Measurements from ENCODE around the gene NABP1.

NABP1 gene

DNA sequence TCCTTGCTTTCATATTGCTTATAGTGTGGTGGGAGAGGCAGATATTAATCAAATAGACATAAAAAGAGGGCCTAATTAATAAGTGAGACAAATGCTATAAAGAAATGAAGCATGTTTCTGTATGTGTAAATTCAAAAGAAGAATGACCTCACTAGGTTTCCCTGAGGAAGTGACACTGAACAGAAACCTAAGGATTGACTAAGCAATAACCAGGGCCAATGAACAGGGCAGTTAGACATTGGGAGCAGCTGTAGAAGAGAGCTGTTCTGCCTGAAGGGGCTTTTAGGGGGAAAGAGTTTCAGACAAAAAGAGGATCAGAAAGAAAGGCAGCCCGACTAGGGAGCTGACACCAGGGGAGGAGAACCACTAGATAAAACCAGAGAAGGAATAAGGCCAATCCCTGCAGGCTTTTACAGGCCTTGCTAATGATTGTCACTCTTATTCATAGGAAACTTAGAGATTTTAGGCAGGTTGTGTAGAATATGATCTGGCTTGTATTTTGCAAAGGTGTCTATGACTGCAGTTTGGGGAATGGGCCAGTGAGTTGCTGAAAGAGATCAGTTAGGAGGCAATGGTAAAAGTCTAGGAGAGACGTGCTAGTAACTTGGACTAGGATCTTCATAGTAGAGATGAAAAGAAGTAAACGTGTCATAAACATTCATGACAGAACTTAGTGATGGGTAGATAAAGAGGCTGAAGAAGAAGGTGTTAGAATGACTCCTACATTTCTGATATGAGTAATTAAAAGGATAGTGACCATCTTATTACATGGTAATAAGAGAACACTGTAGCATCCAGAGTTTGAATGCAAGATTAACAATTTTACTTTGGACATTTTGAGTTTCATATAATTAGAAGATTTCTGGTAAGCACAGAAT, 26.8 kb upstream of the NABP1 start:
- DNase-seq, result no peak

DNA sequence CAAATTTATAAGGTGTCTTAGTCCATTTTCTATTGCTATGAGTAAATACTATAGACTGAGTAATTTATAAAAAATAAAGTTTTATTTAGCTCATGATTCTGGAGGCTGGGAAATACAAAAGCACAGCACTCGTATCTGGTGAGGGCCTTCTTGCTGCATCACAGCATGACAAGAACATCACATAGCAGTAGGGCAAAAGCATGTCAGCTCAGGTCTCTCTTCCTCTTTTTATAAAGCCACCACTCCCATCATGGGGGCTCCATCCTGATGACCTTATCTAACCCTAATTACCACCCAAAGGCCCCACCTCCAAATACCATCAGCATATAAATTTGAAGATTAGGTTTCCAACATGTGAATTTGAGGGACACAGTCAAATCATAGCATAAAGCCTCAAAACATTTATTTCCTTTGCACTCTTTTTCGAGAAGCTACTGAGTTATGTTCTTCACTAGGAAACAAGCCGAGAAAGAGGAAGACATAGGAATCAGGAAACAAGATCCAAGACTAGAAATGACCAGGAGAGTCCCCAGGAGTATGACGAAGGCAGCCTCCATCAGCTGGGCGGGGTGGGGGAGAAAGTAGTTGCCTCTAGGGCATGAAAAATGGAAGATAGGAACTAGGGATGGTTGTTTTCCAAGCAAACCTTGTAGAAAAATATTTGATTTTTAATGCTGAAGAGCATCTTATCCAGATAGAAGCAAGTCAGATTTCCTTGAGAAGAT, 24.1 kb upstream of the NABP1 start:
- DNase-seq, result no peak

DNA sequence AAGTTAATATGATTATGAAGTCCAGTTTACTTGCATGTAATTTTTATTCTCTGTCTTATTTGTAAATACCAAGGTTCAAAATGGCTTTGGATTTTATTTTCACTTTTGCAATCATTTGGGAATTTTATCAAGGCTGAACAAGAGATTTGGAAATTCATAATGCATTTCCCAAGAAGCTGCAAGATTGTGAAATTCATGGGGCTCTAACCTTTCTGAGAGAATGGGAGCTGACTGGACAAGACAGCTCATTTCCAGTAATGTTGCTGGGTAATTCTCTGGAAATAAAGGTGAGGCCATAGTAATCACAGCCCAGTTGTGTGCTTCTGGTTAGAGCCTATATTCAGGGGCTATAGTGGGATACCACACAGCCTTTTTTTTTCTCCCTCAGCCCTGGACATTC, 21.5 kb upstream of the NABP1 start:
- no peak for DNase-seq

DNA sequence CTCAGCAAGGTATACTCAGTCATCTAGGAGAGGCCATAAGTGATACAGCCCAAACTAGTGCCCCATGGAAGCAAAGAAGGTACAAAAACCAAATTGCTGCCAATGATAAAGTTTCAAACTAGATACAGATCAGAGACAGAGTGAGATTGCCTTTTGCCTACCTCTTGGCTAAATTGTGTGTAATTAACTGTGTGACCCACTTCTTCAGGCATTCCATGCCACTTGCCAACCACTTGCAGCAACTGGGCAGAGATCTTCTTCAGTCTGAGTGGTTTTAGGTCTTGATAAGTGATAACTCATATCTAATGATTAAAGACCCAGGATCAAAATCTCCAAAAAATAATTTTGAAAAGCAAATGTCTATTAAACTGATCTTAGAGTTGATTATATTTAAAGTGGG, 21.1 kb upstream of the NABP1 start:
- DNase-seq, result no peak

DNA sequence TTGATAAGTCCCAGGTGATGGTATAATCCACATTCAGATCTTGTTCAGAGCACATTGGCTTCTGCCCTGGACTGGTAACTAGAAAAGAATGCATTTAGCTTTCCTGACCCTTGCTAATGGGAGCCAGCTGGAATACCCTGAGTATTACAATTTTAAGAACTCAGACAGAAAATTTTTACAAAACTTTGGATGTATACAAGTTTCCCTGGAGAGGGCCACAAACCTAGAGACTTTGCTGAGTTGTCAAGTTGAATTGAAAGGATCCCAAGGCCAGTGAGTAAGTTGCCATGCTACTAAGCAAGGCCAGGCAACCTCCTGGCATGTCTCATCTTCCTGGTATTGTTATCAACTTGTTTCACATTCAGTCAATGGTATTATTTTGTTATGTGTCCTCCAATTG, 20.0 kb upstream of the NABP1 start:
- no peak for DNase-seq

DNA sequence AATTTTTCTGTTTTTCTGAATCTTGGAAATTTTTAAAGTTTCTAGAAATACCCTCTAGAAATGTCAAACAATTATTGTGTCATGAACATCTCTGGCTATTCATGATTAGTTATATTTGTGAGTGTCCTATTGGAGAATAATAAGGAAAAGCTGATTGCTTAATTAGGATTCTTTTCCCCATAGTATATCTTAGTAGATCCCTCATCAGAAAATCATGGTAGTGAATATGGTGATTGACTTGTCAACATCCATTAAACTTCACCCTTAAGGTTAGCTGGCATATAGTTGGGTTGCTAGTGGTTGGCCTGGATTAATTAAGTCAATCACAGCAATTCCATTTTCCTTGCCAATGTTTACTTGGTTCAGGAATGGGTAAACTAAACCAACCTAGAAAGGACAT, 18.7 kb upstream of the NABP1 start:
- no peak for DNase-seq

DNA sequence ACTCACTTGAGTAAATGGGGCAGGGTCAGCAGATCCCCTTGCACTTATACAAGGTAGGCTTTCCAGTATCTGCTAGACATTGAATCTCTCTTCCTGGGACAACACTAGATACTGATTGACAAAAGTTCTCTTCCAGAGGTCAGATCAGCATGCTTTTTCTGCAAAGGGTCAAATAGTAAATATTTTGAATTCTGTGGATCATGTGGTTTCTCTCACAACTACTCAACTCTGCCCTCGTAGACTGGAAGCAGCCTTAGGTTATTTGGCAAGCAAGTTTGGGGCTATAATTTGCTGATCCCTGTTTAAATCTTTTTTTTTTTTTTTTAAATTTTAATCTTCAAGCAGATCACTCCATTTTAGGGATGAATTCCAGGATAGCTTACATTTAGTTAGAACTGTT, 17.4 kb upstream of the NABP1 start:
- no peak for DNase-seq

DNA sequence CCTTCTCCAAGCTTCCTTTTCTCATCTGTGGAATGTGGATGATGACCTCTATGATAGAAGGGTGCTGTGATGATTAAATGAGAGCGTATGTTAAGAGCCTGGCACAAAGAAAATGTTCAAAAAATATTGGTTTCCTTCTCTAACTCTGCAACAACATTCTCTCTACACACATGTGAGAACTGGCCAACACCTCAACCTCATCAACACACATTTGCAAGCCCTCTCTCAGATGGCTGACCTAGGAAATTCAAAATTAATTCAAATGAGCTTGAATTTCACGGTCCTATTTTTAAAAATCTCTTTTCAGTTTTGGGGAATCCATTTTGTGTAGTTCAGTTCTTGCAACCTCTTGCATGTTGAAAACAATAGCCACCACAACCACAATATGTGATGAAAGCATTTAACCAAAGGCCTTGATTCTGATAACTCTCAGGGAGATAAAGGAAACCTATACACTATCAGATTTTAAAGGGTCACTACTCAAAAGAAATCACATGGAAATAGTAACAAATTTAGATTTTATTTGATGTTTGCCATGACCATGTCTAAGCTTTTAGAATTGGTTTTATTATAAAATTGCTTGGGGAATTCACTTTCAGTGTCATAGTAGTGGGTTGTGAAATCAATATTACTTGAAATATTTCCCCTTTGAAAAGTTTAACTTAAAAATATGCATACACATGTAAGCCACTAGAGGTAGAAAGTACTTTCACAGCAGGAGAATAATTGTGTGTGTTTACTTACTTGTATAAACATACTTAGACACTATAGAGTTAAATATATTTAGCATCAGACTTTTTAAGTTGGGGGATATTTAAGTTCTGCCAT, 16.6 kb upstream of the NABP1 start:
- no peak for DNase-seq

DNA sequence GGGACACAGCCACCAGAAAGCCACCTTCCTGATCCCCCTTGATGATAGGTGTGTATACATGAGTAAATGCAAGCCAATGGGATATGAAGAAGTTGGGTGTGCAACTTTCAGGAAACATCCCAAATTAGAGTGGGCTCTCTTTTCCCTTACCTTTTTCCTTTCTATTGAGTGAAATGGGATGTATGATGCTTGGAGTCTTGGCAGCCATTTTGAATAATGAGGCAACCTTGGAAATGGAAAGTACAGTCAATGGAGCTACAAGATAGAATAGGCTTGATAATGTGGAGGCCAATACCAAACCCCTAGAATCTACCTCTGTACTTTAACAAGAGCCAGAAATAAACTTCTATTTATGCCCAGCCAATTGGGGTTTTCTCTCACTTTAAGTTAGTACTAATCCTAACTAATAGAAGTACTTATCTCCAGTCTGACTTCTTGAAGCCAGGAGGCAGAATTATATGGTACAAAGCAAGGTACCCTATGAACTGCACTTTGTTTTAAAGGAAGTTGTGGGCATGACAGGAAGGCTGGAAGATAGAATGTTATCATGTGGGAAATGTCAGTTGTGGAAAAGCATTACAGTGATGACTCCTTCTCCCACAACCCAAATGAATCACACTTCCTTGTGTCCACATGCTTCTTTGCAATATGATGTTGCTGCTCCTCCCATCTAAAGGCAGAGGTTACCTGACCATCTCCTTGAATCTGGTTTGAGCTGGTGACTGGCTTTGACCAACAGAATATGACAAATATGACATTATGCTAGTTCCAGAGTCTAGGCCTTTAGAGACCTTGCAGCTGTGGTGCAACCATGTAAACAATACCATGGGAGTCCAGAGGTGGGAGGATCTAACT, 12.9 kb upstream of the NABP1 start:
- DNase-seq, result no peak

DNA sequence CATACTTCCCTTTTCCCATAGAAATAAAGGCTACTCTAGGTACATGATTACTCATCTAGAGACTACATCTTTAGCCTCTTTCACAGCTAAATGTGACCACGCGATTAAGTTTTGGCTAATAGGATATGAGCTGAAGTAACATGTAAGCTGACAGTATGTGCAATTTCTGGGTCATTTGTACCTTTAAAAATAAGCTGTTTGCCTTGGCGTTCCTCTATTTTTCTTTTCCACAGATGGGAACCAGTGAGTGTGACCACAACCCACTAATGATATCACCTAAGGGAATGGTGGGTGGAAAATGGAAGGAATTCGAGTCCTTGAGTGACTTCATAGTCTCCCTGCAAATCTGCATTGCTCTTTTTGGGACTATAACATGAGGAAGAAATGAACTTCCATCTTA, 11.7 kb upstream of the NABP1 start:
- DNase-seq, result no peak

DNA sequence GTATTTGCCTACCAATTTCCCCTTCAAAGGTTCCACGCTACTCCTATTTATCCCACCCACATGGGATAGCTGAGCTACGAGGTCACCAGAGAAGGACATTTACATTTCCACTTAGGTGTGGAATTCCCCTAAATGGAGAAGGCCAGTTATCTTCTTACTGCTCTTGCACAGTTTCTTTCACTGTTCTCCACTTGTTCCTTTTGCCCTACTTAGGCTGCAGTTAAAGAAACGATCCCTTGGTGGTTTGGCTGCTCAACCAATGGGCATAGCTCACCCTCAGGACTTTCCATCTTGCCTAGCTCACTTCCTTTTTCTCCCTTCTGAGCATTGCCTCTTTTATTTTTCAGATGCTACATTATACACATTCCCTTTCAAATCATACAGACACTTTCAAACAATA, 11.2 kb upstream of the NABP1 start:
- DNase-seq, result no peak

DNA sequence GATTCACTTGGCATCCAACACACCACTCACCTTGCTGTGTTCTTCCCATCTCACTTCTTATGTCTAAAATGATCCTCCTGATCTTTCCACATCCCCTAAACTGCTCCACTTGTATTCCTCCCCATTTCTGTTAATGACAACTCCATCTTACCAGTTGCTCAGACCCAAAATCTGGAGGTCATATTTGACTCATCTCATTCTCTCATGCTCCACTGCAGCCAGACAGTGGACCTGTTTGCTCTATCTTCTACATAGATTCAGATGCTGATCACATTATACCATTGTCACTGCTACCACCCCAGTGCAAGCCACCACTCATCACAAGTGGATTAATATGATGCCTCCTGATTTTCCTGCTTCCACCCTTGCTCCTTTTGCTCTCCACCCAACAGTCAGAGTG, 7.9 kb upstream of the NABP1 start:
- no peak for DNase-seq

DNA sequence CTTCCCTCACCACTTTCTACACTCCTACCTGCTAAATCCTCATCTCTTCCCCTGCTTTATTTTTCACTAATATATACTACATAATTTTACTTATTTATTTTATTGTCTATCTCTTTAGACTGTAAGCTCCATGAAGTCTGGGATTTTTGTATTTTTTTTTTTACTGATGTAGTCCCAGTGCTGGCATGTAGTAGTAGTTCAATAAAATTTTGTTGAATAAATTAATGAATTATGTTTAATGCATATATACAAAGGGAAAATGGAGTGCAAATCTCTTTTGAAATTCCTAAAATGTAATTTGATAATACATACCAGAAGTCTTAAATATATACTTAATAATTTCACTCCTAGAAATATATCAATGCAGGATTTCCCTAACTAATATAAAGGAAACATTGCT, 7.1 kb upstream of the NABP1 start:
- no peak for DNase-seq

DNA sequence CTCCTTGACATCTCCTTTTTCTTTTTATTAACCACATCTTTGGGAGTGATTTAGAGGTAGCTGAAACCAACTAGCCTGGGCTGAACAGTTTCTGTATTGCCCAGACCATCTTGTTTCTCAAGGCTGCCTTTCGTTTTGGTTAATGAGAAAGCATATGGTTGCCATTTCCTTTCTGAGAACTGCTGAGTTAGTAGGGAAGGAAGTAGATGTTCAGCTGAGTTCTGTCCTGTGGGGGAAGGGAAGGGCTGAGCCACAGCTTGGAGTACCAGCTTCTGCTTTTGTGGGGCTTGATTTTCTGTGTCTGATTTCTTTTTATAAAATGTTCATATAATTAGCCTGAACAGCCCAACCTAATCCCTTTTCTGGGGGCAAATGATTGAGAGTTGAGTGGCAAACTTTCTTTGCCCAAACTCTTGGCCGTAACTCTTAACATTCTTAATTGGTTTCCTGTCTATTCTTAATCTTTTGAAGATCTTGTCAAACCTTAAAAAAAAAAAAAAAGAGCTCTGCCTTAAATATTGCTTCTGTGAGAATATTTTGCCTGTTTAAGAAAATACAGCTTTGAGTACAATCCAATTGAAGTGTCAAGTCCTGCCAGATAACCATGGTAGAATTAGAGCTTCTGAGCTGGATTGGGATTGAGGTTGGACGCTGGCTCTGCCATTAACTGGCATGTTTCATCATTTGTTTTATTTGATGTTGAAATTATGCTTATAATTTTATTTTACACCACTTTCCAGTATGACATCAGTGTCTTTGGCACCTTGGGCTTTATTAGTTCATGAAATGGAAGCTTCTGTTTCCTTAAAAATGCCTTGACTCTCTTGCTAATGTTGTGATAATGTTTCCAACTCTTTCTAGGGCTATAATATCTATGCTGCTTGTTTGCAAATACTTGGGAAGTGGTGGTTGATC, 1.9 kb upstream of the NABP1 start:
- no peak for DNase-seq

DNA sequence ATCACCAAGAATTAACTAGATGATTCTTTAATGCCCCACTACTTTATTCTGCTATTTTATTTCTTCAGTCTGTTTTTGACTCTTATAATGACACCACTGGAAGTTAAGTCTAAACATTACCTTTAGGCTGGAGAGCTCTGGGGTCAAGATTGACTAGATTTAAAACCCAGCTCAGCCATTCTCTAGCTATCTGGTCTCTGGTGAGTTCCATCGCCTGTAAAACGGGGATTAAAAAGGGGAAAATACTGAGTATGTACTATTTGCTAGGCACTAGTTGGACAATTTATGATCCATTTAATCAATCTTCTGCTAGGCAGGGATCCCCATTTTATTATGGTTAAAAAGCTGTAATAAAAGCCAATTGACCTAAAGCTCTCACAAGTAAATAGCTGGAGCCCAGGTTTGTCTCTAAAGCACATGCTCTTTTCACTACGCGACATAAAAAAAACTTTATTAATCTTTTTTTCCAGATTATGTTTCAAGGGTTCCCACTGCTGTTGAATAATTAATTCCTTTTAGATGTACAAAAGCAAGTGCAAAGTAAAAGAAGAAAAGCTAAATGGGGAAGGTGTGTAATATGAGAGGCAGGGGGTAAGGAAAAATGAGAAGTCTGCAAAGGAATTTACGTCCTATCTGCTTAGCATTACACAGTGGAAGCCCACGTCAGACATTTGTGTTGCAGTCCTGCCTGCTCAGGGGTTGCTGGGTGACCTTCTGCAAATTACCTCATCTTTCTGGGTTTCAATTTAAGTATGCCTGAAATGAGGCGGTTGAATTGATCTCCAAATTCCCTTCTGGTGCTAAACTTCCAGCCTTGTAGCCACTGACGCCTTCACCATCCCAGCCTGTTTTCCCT, 918 bp upstream of the NABP1 start:
- DNase-seq, result peak; percentile 29

DNA sequence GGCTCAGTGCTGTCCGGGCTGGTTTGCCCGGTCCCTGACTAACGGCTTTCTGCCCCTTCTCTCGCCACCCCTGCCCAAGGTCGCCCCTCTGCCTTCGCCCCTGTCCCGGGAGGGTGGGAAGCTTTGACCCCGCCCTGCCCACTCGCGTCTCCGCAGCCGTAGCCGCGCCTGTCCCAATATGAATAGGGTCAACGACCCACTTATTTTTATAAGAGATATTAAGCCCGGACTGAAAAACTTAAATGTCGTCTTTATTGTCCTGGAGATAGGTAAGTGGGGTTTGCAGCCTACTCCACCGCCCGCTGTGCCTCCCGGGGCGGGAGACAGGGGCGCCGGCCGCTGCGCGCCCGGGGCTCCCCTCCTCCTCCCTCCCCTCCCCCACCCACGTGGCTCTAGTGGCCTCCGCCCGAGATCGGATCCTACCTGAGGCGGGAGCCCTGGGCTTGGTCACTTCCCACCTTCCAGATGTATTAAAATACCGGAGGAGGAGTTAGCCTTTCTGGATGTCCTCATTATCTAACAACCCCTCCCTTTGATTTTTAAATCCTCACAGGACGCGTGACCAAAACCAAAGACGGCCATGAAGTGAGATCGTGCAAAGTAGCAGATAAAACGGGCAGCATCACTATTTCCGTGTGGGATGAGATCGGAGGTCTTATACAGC, 633 bp downstream of the NABP1 start:
- DNase-seq, result no peak

DNA sequence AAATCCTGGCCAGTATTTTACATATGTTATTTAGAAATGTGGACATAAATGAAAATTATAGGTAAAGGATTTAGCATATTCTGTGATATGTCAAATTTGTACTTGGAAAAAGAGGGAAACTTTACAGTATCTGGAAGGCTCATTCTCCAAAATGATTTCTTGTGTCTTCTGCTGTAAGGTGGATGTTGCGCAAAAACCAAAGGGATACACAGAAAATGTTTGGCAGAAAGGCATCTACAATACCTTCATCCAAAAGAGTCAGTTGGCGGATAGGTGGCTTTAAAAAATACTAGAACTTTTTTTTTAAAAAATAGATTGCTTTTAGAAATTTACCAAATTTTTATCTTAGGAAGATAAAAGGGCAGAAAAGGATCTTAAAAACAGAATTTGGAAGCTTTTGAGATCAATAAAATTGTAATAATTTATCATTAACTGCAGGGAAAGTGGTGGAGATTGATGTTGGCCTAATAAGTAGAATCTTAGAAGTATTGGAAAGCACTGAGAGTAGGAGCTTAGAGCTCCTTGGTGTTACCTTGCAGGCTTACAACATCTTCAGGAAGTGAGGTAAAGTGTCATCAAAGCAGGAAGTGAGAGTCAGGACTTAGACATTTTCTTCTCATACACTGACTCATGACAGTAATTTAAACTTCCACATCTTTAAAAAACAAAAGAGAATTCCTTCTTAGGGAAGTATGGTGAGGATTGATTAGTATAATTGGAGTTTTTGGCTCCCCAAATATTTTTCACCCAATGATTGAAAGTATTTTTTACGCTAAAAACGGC, 2.1 kb downstream of the NABP1 start:
- no peak for DNase-seq

DNA sequence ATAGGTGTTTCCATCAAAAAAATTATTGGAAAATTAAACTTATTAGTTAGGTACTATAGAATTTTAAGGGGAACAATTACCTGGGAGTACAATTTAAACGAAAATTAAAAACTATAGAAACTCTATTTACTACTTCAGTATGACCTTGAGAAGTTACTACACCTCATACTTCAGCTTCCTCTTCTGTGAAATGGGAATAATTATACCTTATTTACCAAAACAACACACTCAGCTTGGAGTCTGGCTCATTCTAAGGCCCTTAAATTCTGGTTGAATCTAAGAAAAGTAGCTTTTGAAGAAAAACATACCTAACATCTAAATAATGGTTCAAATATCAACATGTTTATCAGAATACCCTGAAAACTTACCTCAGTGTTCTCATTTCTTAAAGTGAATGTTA, 2.7 kb downstream of the NABP1 start:
- no peak for DNase-seq

DNA sequence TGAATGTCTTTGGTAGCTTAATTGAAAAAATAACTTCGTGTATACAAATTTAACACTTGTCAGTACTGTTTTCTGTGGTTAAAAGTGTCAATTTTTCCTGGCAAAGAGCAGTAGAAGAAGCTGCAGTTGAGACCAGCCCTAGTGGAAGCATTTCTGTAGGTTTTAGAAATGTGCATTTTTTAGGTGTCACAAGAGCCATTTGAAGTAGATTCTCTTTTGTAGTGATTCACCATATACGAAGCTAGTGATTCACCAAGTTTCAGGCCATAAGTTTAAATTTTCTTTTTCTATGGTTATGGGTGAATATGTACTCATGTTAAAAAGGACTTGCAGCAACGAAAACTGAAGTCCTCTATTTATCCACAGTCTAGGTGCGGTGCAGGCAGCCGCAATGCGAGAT, 4.2 kb downstream of the NABP1 start:
- DNase-seq, result no peak

Data from NCI-H748 treated with DMSO at 0.1 percent for 48 hours (cell line).